Liver (tissue), 3 donors: ENCODE results near the gene WRNIP1.
"Not testable (repeated sequence)": the region's sequence is repeated elsewhere in the genome, so short reads cannot be mapped to it uniquely, and the experiment has no call there.

ENCODE experiments used
- RAD21 ChIP-seq, 2 donors: IDR thresholded peaks; 2 replicates each; pipeline ENCODE4 v1.6.1; 2016; ENCODE audit warnings: antibody characterized with exemption in 2 of 2, mild to moderate bottlenecking in 2 of 2
- TAF1 ChIP-seq: conservative IDR thresholded peaks from 2 replicates; pipeline ENCODE4 v1.6.1; 2016; ENCODE audit warnings: antibody characterized with exemption, mild to moderate bottlenecking
- TF ChIP-seq, protein P1 (sequence below): IDR thresholded peaks from 2 replicates; pipeline ENCODE4 v1.6.1; 2016; ENCODE audit warnings: antibody characterized with exemption
- TF ChIP-seq, protein P2 (sequence below): fragments of 150-350 bp; IDR thresholded peaks from 2 replicates; pipeline ENCODE4 v1.5.1; 2017; ENCODE audit warnings: improper control_type of control experiment, low read depth, low read length; ENCODE audit not compliant: missing input control
- TF ChIP-seq, protein P3 (sequence below): IDR thresholded peaks from 2 replicates; pipeline ENCODE4 v1.6.1; 2016; ENCODE audit warnings: antibody characterized with exemption, mild to moderate bottlenecking
- TF ChIP-seq, protein P4 (sequence below): IDR thresholded peaks from 2 replicates; pipeline ENCODE4 v1.6.1; 2016; ENCODE audit warnings: antibody characterized with exemption
- donor health status: healthy.
- donor health status: healthy.

DNA sequence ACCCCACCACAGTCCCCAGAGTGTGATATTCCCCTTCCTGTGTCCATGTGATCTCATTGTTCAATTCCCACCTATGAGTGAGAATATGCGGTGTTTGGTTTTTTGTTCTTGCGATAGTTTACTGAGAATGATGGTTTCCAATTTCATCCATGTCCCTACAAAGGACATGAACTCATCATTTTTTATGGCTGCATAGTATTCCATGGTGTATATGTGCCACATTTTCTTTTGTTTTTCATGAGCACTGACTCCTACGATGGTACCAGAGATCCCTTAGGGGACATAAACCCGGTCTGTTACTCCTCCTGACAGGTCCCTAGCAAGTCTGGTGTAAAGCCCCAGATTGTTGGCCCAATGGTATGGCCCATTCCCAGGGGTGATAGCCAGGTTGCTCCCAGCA lies 36.5 kb downstream of the WRNIP1 start:
- not testable (repeated sequence) for TF ChIP-seq TAF1; RAD21 (IDR thresholded peaks at IDR 0.05)
- TF ChIP-seq, protein P1, sequence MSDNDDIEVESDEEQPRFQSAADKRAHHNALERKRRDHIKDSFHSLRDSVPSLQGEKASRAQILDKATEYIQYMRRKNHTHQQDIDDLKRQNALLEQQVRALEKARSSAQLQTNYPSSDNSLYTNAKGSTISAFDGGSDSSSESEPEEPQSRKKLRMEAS = not testable (repeated sequence)
- TF ChIP-seq, protein P2, sequence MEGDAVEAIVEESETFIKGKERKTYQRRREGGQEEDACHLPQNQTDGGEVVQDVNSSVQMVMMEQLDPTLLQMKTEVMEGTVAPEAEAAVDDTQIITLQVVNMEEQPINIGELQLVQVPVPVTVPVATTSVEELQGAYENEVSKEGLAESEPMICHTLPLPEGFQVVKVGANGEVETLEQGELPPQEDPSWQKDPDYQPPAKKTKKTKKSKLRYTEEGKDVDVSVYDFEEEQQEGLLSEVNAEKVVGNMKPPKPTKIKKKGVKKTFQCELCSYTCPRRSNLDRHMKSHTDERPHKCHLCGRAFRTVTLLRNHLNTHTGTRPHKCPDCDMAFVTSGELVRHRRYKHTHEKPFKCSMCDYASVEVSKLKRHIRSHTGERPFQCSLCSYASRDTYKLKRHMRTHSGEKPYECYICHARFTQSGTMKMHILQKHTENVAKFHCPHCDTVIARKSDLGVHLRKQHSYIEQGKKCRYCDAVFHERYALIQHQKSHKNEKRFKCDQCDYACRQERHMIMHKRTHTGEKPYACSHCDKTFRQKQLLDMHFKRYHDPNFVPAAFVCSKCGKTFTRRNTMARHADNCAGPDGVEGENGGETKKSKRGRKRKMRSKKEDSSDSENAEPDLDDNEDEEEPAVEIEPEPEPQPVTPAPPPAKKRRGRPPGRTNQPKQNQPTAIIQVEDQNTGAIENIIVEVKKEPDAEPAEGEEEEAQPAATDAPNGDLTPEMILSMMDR = not testable (repeated sequence)
- TF ChIP-seq, protein P3, sequence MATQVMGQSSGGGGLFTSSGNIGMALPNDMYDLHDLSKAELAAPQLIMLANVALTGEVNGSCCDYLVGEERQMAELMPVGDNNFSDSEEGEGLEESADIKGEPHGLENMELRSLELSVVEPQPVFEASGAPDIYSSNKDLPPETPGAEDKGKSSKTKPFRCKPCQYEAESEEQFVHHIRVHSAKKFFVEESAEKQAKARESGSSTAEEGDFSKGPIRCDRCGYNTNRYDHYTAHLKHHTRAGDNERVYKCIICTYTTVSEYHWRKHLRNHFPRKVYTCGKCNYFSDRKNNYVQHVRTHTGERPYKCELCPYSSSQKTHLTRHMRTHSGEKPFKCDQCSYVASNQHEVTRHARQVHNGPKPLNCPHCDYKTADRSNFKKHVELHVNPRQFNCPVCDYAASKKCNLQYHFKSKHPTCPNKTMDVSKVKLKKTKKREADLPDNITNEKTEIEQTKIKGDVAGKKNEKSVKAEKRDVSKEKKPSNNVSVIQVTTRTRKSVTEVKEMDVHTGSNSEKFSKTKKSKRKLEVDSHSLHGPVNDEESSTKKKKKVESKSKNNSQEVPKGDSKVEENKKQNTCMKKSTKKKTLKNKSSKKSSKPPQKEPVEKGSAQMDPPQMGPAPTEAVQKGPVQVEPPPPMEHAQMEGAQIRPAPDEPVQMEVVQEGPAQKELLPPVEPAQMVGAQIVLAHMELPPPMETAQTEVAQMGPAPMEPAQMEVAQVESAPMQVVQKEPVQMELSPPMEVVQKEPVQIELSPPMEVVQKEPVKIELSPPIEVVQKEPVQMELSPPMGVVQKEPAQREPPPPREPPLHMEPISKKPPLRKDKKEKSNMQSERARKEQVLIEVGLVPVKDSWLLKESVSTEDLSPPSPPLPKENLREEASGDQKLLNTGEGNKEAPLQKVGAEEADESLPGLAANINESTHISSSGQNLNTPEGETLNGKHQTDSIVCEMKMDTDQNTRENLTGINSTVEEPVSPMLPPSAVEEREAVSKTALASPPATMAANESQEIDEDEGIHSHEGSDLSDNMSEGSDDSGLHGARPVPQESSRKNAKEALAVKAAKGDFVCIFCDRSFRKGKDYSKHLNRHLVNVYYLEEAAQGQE = not testable (repeated sequence)
- TF ChIP-seq, protein P4, sequence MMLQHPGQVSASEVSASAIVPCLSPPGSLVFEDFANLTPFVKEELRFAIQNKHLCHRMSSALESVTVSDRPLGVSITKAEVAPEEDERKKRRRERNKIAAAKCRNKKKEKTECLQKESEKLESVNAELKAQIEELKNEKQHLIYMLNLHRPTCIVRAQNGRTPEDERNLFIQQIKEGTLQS = not testable (repeated sequence)
